Smooth muscle cell (in vitro differentiated cells): ENCODE data around the gene RTP5. TPM values are rescaled to one million over a fixed set of nuclear protein-coding genes. Genes with fewer than 3 reads are reported as not detected.
"Not testable (repeated sequence)": the region's sequence is repeated elsewhere in the genome, so short reads cannot be mapped to it uniquely, and the experiment has no call there.

Experiments used
- DNase-seq: peaks from one replicate; lab custom pipeline; 2025; ENCODE audit not compliant: unreplicated experiment; lab: John Stamatoyannopoulos, UW
- H2AFZ ChIP-seq: fragments of 200-600 bp; sonication (generic); 2 replicates; pipeline ENCODE4 v1.6.0; 2016; ENCODE audit warnings: antibody characterized with exemption, low read depth, mild to moderate bottlenecking
- H3F3A ChIP-seq: fragments of 200-600 bp; sonication (generic); 2 replicates; pipeline ENCODE4 v1.6.0; 2017; ENCODE audit warnings: antibody characterized with exemption, low read depth
- H3K27ac ChIP-seq: fragments of 200-600 bp; sonication (generic); 2 replicates; pipeline ENCODE4 v1.5.1; 2016; ENCODE audit warnings: low read depth, mild to moderate bottlenecking
- H3K27me3 ChIP-seq: fragments of 200-600 bp; sonication (generic); 2 replicates; pipeline ENCODE4 v1.6.1; 2016; ENCODE audit warnings: low read depth, mild to moderate bottlenecking
- H3K36me3 ChIP-seq: fragments of 200-600 bp; sonication (generic); 2 replicates; pipeline ENCODE4 v1.5.1; 2016; ENCODE audit warnings: low read depth
- H3K4me1 ChIP-seq: fragments of 200-600 bp; sonication (generic); 2 replicates; pipeline ENCODE4 v1.5.1; 2016; ENCODE audit warnings: low read depth
- H3K4me2 ChIP-seq: fragments of 200-600 bp; sonication (generic); 2 replicates; pipeline ENCODE4 v1.6.0; 2016; ENCODE audit warnings: mild to moderate bottlenecking
- H3K4me3 ChIP-seq: fragments of 200-600 bp; sonication (generic); 2 replicates; pipeline ENCODE4 v1.5.1; 2016; ENCODE audit warnings: mild to moderate bottlenecking
- H3K79me2 ChIP-seq: fragments of 200-600 bp; sonication (generic); 2 replicates; pipeline ENCODE4 v1.6.0; 2016; ENCODE audit warnings: low read depth, mild to moderate bottlenecking
- H3K9ac ChIP-seq: fragments of 200-600 bp; sonication (generic); 2 replicates; pipeline ENCODE4 v1.6.0; 2016; ENCODE audit warnings: low read depth
- H3K9me3 ChIP-seq: fragments of 200-600 bp; sonication (generic); replicated peaks from 2 replicates; pipeline ENCODE4 v1.5.1; 2016; ENCODE audit warnings: low read depth
- H4K20me1 ChIP-seq: fragments of 200-600 bp; sonication (generic); 2 replicates; pipeline ENCODE4 v1.6.0; 2016; ENCODE audit warnings: low read depth
- WGBS: methylation state at CpG from one replicate; pipeline ENCODE4 v1.1.7; 2016; ENCODE audit warnings: low lambda C conversion rate; 5-methylcytosine and 5-hydroxymethylcytosine counted together
- polyA plus RNA-seq: library from polyadenylated mRNA; unstranded; fragments of >200 nt; fragmentation: Nextera tagmentation; extraction: Ambion mirVana; gene quantifications from 2 replicates; pipeline ENCODE4 v1.2.1, GENCODE V29; 2016
- total RNA-seq: library from RNA; depleted of rRNA; stranded (reverse); fragments of >200 nt; gene quantifications from 2 replicates; pipeline ENCODE4 v1.2.3, GENCODE V29; 2014
- TF ChIP-seq, protein P1 (sequence below): fragments of 200-600 bp; sonication (generic); IDR thresholded peaks from 2 replicates; pipeline ENCODE4 v1.5.1; 2017; ENCODE audit warnings: borderline replicate concordance, mild to moderate bottlenecking, antibody characterized with exemption; ENCODE audit not compliant: insufficient read depth, poor library complexity, severe bottlenecking

RTP5 gene
- total and polyA plus RNA-seq, 2 experiments from 2014 or later: not detected

DNA sequence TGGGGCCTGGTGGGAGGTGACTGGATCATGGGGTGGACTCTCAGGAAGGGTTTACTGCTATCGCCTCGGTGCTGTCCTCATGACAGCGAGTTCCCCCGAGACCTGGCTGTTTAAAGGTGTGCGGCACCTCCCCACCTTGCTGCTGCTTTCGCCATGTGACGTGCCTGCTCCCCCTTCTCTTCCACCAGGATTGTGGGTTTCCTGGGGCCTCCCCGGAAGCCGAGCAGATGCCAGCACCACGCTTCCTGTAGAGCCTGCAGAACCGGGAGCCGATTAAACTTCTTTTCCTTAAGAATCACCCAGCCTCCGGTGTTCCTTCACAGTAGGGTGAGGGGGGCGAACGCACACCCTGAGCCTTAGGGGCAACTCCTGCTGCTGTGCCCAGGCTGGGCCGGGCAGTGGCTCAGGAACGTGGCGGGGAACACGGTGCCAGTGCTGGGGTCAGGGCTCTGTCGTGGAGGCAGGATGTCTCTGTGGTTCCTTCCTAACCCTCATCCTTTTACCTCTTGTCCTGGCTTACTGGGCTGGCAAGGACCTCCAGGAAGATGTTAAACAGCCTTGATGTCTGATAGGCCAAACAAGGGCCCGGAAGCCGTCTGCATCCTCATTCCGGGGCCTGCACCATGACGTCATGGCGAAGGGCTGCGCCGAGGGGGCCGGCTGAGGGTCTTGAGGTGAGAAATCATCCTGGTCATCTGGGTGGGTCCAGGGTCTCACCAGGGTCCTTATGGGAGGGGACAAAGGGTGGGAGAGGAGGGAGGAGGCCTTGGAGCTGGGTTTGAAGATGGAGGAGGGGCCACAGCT is 47.9 kb upstream of the RTP5 start:
- DNase-seq: no peak
- H3K4me3 ChIP-seq: no peak overlapping the region
- H3F3A ChIP-seq: peaks cover 7% of the 10 kb centered on the region
- H3K79me2 ChIP-seq: no peaks in the 10 kb centered on the region
- TF ChIP-seq, protein P1, sequence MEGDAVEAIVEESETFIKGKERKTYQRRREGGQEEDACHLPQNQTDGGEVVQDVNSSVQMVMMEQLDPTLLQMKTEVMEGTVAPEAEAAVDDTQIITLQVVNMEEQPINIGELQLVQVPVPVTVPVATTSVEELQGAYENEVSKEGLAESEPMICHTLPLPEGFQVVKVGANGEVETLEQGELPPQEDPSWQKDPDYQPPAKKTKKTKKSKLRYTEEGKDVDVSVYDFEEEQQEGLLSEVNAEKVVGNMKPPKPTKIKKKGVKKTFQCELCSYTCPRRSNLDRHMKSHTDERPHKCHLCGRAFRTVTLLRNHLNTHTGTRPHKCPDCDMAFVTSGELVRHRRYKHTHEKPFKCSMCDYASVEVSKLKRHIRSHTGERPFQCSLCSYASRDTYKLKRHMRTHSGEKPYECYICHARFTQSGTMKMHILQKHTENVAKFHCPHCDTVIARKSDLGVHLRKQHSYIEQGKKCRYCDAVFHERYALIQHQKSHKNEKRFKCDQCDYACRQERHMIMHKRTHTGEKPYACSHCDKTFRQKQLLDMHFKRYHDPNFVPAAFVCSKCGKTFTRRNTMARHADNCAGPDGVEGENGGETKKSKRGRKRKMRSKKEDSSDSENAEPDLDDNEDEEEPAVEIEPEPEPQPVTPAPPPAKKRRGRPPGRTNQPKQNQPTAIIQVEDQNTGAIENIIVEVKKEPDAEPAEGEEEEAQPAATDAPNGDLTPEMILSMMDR: no peak
- no peak overlapping the region for H3K27ac ChIP-seq
- H3K36me3 ChIP-seq: no peaks in the 10 kb centered on the region
- no peaks in the 10 kb centered on the region for H4K20me1 ChIP-seq
- no peaks in the 10 kb centered on the region for H3K27me3 ChIP-seq
- H3K9ac ChIP-seq: no peak overlapping the region
- H3K4me1 ChIP-seq: no peaks in the 10 kb centered on the region
- 92% methylated on average over 28 of the region's 28 CpGs for WGBS
- H3K4me2 ChIP-seq: no peak overlapping the region
- H2AFZ ChIP-seq: no peak overlapping the region
- H3K9me3 ChIP-seq: no peaks in the 10 kb centered on the region

DNA sequence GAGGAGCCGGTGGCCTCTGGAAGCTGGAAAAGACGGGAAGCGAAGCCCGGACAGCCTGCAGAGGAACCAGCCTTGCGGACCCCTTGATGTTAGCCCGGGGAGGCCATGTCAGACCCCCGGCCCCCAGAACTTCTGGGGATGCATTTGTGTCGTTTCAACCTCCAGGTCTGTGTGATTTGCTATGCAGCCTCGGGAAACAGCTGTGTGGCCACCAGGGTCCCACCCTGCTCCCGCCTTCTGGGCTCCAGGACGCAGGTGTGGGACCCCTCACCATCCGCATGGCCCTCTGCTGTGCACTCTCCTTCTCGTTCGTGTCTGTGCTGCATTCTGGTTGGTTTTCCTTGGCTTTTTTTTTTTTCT is 47.3 kb upstream of the RTP5 start:
- Histone ChIP-seq H3F3A (peaks cover 7% of the 10 kb centered on the region), H3K27ac (no peak overlapping the region), H2AFZ (no peak overlapping the region), H3K4me3 (no peak overlapping the region), H3K27me3 (no peaks in the 10 kb centered on the region), H3K4me1 (no peaks in the 10 kb centered on the region), H3K4me2 (no peak overlapping the region), H3K9ac (no peak overlapping the region), H3K9me3 (peaks cover 5% of the 10 kb centered on the region), H3K79me2 (no peaks in the 10 kb centered on the region), H4K20me1 (no peaks in the 10 kb centered on the region), H3K36me3 (no peaks in the 10 kb centered on the region)
- no peak for DNase-seq
- WGBS: 87% methylated on average over 14 of the region's 14 CpGs
- TF ChIP-seq, protein P1: no peak

DNA sequence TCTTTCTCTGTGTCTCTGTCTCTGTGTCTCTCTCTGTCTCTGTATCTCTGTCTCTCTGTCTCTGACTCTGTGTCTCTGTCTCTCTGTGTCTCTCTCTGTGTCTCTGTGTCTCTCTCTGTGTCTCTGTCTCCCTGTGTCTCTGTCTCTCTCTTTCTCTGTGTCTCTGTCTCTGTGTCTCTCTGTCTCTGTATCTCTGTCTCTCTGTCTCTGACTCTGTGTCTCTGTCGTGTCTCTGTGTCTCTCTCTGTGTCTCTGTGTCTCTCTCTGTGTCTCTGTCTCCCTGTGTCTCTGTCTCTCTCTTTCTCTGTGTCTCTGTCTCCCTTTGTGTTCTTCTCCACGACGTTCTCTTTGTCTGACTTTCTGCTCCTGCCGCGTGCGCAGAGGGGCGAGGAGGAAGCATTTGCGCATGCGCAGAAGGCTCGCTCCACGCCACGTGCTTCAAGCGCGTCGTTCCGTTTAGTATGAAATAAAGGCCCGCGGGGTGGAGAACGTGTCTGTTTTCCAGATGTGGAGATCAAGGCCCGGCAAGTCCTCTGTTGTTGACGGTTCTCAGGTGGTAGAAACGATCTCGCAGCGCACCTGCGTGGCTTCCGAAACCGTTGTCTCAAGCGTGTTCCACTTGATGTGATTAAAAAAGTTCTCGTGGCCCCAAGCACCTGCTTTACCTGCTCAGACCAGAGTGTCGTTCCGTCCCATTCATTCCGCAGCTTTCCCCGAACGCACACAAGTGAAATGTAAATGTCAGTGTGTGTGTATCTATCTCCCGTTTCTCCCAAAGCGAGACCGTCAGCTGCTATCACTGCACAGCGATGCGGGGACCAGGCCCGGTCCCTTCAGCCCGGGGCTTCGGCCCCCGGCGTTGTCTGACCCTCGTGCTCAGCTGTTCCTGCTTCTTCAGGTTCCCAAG is 45.7 kb upstream of the RTP5 start:
- not testable (repeated sequence) for H3K36me3 ChIP-seq, H3K27me3 ChIP-seq, H4K20me1 ChIP-seq, DNase-seq, H3K9me3 ChIP-seq, H3K9ac ChIP-seq, H2AFZ ChIP-seq, H3K27ac ChIP-seq, H3F3A ChIP-seq, H3K4me1 ChIP-seq, H3K79me2 ChIP-seq, H3K4me2 ChIP-seq, H3K4me3 ChIP-seq
- WGBS: 93% methylated on average over 45 of the region's 45 CpGs

DNA sequence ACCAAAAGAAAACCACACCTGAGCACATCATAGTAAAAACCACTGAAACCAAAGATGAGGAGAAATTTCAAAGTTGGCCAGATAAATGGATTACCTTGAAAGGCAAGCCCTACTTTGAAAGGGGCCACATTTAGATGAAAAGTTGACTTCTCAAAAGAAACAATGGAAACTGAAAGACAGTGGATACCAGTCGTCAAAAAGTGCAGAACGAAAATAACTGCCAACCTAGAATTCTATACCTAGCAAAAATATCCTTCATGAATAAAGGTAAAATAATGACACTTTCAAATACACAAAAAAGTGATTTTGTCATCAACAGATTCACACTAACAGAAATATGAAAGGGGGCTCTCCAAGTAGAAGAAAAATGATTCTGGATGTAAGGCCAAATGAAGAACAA is 42.1 kb upstream of the RTP5 start:
- TF ChIP-seq, protein P1: no peak
- WGBS: 83% methylated on average over 2 of the region's 2 CpGs
- Histone ChIP-seq H3K27ac (no peak overlapping the region), H3K9ac (no peak overlapping the region), H3K4me1 (no peaks in the 10 kb centered on the region), H3K4me3 (no peak overlapping the region), H3K36me3 (no peaks in the 10 kb centered on the region), H3K79me2 (no peaks in the 10 kb centered on the region), H2AFZ (no peak overlapping the region), H4K20me1 (no peaks in the 10 kb centered on the region), H3K9me3 (peaks cover 6% of the 10 kb centered on the region), H3K27me3 (no peaks in the 10 kb centered on the region), H3K4me2 (no peak overlapping the region), H3F3A (peaks cover 7% of the 10 kb centered on the region)
- DNase-seq: no peak
